Measurements from ENCODE around the gene ZNF3.

- TF ChIP-seq, protein P1, sequence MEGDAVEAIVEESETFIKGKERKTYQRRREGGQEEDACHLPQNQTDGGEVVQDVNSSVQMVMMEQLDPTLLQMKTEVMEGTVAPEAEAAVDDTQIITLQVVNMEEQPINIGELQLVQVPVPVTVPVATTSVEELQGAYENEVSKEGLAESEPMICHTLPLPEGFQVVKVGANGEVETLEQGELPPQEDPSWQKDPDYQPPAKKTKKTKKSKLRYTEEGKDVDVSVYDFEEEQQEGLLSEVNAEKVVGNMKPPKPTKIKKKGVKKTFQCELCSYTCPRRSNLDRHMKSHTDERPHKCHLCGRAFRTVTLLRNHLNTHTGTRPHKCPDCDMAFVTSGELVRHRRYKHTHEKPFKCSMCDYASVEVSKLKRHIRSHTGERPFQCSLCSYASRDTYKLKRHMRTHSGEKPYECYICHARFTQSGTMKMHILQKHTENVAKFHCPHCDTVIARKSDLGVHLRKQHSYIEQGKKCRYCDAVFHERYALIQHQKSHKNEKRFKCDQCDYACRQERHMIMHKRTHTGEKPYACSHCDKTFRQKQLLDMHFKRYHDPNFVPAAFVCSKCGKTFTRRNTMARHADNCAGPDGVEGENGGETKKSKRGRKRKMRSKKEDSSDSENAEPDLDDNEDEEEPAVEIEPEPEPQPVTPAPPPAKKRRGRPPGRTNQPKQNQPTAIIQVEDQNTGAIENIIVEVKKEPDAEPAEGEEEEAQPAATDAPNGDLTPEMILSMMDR (IDR thresholded peaks at IDR 0.05): no peak
- no peak for TF ChIP-seq POLR2A (IDR thresholded peaks at IDR 0.05)
Measured at GRCh38 chr7:100127866-100128636, 46.5 kb upstream of the ZNF3 start.
